ENCODE results near the gene ENOSF1.

- peak; percentile 66 to 84 (median 75) for TF ChIP-seq POLR2AphosphoS5 (IDR thresholded peaks at IDR 0.05)
- no peak for TF ChIP-seq CTCF (IDR thresholded peaks at IDR 0.05)
- TF ChIP-seq POLR2A (IDR thresholded peaks at IDR 0.05) = no peak
These were observed 601 bp downstream of the ENOSF1 start for GRCh38 chr18:711657-712400.

All from stomach (tissue), 4 donors.